WTC11 (cell line): Measurements from ENCODE around the gene DOCK8.

Source experiments
- ETV6 ChIP-seq: sonication (generic); formaldehyde crosslinking; IDR thresholded peaks from 2 replicates; pipeline ENCODE4 v1.8.1; 2022; ENCODE audit warnings: mild to moderate bottlenecking, missing genetic modification reagents
- HMGA2 ChIP-seq: fragments of 250-450 bp; sonication (Bioruptor Pico); IDR thresholded peaks from 2 replicates; pipeline ENCODE4 v1.4.0; 2021; ENCODE audit warnings: mild to moderate bottlenecking, moderate library complexity
- NR2C2 ChIP-seq: sonication (generic); formaldehyde crosslinking; IDR thresholded peaks from 2 replicates; pipeline ENCODE4 v1.8.0; 2022; ENCODE audit warnings: mild to moderate bottlenecking, missing genetic modification reagents
- TEAD4 ChIP-seq: sonication (generic); formaldehyde crosslinking; IDR thresholded peaks from 2 replicates; pipeline ENCODE4 v1.8.0; 2022; ENCODE audit warnings: mild to moderate bottlenecking, missing genetic modification reagents
- TF ChIP-seq, protein P1 (sequence below): sonication (generic); formaldehyde crosslinking; IDR thresholded peaks from 2 replicates; pipeline ENCODE4 v1.8.1; 2023; ENCODE audit warnings: mild to moderate bottlenecking, missing genetic modification reagents
- TF ChIP-seq, protein P2 (sequence below): fragments of 200-600 bp; IDR thresholded peaks from 2 replicates; pipeline ENCODE4 v1.8.0; 2022; ENCODE audit warnings: antibody characterized with exemption
- TF ChIP-seq, protein P3 (sequence below): sonication (generic); formaldehyde crosslinking; IDR thresholded peaks from 2 replicates; pipeline ENCODE4 v1.8.1; 2023; ENCODE audit warnings: mild to moderate bottlenecking, missing genetic modification reagents, moderate library complexity
- TF ChIP-seq, protein P4 (sequence below): sonication (generic); formaldehyde crosslinking; IDR thresholded peaks from 2 replicates; pipeline ENCODE4 v1.8.0; 2022; ENCODE audit warnings: mild to moderate bottlenecking, missing genetic modification reagents
- TF ChIP-seq, protein P5 (sequence below): sonication (generic); formaldehyde crosslinking; IDR thresholded peaks from 2 replicates; pipeline ENCODE4 v1.8.0; 2022; ENCODE audit warnings: mild to moderate bottlenecking, missing genetic modification reagents

DNA sequence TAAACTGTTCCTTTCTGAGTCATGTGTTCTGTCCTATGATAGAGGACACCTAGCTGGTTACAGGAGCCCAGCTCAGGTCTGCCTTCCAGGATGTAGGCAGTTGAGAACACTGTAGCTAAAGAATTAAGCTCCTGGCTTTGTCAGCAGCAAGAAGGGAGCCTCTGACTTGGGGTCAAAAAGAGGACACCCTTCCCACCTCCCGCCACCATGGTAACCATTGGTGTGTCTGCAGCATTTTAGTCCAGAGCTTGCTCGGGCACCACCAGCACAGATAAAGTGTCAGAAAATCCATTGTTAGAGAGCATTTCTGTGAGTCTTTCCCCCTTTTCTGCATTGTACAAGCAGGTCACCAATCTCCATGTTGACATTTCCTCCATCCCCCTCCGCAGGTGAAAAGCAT lies 181.7 kb downstream of the DOCK8 start:
- TF ChIP-seq, protein P1, sequence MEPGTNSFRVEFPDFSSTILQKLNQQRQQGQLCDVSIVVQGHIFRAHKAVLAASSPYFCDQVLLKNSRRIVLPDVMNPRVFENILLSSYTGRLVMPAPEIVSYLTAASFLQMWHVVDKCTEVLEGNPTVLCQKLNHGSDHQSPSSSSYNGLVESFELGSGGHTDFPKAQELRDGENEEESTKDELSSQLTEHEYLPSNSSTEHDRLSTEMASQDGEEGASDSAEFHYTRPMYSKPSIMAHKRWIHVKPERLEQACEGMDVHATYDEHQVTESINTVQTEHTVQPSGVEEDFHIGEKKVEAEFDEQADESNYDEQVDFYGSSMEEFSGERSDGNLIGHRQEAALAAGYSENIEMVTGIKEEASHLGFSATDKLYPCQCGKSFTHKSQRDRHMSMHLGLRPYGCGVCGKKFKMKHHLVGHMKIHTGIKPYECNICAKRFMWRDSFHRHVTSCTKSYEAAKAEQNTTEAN: no peak
- TF ChIP-seq, protein P2, sequence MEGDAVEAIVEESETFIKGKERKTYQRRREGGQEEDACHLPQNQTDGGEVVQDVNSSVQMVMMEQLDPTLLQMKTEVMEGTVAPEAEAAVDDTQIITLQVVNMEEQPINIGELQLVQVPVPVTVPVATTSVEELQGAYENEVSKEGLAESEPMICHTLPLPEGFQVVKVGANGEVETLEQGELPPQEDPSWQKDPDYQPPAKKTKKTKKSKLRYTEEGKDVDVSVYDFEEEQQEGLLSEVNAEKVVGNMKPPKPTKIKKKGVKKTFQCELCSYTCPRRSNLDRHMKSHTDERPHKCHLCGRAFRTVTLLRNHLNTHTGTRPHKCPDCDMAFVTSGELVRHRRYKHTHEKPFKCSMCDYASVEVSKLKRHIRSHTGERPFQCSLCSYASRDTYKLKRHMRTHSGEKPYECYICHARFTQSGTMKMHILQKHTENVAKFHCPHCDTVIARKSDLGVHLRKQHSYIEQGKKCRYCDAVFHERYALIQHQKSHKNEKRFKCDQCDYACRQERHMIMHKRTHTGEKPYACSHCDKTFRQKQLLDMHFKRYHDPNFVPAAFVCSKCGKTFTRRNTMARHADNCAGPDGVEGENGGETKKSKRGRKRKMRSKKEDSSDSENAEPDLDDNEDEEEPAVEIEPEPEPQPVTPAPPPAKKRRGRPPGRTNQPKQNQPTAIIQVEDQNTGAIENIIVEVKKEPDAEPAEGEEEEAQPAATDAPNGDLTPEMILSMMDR: no peak
- TF ChIP-seq HMGA2 (CRISPR knock-in tag) (no peak), ETV6 (CRISPR knock-in tag) (no peak), TEAD4 (CRISPR knock-in tag) (no peak), NR2C2 (CRISPR knock-in tag) (no peak)
- TF ChIP-seq, protein P3, sequence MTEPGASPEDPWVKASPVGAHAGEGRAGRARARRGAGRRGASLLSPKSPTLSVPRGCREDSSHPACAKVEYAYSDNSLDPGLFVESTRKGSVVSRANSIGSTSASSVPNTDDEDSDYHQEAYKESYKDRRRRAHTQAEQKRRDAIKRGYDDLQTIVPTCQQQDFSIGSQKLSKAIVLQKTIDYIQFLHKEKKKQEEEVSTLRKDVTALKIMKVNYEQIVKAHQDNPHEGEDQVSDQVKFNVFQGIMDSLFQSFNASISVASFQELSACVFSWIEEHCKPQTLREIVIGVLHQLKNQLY (CRISPR knock-in tag): no peak
- TF ChIP-seq, protein P4, sequence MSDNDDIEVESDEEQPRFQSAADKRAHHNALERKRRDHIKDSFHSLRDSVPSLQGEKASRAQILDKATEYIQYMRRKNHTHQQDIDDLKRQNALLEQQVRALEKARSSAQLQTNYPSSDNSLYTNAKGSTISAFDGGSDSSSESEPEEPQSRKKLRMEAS (CRISPR knock-in tag): no peak
- TF ChIP-seq, protein P5, sequence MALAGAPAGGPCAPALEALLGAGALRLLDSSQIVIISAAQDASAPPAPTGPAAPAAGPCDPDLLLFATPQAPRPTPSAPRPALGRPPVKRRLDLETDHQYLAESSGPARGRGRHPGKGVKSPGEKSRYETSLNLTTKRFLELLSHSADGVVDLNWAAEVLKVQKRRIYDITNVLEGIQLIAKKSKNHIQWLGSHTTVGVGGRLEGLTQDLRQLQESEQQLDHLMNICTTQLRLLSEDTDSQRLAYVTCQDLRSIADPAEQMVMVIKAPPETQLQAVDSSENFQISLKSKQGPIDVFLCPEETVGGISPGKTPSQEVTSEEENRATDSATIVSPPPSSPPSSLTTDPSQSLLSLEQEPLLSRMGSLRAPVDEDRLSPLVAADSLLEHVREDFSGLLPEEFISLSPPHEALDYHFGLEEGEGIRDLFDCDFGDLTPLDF (CRISPR knock-in tag): no peak
